SK-N-MC (cell line): ENCODE data around the gene SIL1.

Experiments used
- EZH2 ChIP-seq: fragments of 200-600 bp; sonication (generic); IDR thresholded peaks from one replicate; pipeline ENCODE4 v1.6.1; 2017; ENCODE audit warnings: antibody characterized with exemption
- FOXP2 ChIP-seq: optimal IDR thresholded peaks from 2 replicates; pipeline ENCODE3; 2011; ENCODE audit warnings: mild to moderate bottlenecking, moderate library complexity; ENCODE audit not compliant: insufficient read depth; ENCODE audit errors: extremely low read length, control extremely low read depth
- POLR2AphosphoS5 ChIP-seq: IDR thresholded peaks from 2 replicates; pipeline ENCODE4 v1.6.1; 2012; ENCODE audit warnings: mild to moderate bottlenecking, low read depth, low read length, borderline replicate concordance

DNA sequence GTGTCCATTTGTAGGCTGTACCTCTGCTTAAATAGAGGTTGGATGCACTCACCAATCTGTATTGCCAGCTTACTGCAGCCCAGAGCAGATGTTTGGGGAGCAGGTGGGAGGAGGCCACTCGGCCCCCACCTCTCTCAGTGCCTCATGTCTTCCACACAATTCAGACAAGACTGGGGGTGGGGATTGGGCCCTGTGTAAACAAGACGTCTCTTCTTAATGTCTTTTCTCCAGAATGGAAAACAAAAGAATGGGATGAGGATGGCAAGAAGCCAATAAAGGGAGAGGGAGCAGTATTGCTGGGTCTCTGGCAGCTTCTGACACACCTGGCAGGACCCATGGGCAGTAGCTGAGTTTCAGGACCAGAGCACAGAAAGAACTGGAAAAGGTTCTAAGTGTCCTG, 64.9 kb downstream of the SIL1 start:
- no peak for TF ChIP-seq POLR2AphosphoS5
- TF ChIP-seq EZH2: no peak
- TF ChIP-seq FOXP2: no peak
